Tongue (tissue), 2 donors: ENCODE results near the gene EPB41L2. TPM values are rescaled to one million over a fixed set of nuclear protein-coding genes. Genes with fewer than 3 reads are reported as not detected.
"Not testable (repeated sequence)": the region's sequence is repeated elsewhere in the genome, so short reads cannot be mapped to it uniquely, and the experiment has no call there.

Source experiments
- DNase-seq: peaks from one replicate; pipeline ENCODE4 v3.0.0-alpha.2; 2015
- total RNA-seq: library from RNA; depleted of rRNA; stranded (reverse); fragments of >200 nt; gene quantifications from one replicate; pipeline ENCODE4 v1.2.3, GENCODE V29; 2014

The EPB41L2 gene
- total RNA-seq, 1 donor from 2014 or later, result 208 TPM

DNA sequence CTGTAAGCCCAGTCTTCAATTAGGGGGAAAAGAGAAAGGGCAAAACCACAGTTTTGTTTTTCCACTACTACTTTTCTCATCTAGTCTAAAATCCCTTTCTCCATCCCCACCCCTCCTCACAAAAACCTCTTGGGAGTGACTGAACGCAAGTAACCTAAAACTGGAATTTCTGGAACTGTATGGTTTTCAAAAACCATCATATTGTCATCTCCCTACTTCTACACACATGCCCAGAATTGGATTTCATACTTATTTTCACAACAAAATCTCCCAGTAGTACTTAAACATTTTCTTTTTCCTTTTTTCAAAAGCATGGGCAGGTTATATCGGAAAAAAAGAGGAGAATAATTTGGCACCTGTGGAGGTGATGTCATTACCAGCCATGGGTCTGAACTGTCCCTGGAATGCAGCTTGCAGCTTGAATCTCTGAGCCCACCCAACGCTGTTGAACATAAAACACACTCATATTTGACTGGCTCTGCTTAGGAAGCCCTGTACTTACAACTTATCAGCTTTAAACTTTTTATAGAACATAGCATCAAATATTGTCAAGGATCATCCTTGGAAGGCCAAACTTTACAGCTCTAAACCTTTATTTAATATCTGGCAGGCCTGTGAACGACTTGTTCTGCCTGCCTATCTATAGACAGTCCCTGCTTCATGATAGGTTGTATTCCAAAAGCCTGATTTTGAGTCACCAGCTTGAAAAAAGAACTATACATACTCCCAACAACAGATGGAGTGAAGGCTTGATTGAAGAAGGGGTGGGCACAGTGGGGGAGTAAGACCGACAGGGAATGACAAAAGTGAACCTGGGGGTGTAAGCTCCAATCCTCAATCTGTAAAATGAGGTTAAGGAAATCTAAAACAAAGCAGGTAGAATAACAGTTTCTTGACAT lies 59.3 kb downstream of the EPB41L2 start:
- DNase-seq, result peak; percentile 68

DNA sequence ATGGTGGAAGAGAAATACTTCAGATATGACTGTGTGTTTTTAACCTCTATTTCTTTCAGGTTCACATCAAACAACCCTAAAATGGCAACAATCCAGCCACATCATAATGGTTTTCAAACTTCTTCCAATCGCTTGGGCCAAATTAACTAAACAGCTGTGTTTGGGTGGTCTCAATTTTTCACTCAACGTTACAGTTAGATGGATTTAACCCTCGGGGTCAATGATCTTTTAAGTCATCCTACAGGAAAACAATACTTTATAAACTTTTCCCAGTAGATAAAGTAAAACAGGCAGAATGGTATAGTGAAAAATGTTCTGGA lies 60.4 kb downstream of the EPB41L2 start:
- DNase-seq, result peak; percentile 52

DNA sequence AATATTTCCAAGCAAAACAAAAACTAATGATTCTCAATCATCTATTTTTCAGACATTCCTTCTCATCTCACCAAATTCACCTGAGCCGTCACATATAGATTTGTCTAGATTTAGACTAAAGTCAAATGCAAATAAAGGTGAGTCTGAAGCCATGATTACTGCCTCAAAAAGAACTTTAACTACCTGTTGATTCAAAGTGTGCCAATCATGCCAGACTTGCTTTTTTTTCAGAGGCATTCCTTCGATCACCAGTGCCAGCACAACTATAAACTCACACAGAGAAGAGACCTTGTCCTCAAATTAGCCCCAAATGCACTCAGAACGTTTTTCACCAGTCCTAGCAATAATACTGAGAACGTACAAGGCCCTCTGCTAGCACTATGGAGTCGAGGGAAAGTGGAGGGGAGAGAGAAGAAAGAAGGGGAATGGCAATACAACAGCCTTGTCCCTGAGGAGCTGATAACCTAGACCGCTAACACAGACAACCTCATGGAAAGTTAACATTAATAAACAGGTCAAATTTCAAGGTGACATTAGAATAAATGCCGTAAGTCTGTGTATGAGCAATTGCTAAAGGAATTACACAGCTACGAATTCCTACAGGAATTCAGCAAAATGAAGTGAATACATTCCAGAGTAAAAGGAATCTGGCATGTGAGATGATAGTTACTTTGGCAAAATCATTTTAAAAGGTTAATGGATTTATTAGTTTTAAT lies 60.9 kb downstream of the EPB41L2 start:
- peak; percentile 10 for DNase-seq

DNA sequence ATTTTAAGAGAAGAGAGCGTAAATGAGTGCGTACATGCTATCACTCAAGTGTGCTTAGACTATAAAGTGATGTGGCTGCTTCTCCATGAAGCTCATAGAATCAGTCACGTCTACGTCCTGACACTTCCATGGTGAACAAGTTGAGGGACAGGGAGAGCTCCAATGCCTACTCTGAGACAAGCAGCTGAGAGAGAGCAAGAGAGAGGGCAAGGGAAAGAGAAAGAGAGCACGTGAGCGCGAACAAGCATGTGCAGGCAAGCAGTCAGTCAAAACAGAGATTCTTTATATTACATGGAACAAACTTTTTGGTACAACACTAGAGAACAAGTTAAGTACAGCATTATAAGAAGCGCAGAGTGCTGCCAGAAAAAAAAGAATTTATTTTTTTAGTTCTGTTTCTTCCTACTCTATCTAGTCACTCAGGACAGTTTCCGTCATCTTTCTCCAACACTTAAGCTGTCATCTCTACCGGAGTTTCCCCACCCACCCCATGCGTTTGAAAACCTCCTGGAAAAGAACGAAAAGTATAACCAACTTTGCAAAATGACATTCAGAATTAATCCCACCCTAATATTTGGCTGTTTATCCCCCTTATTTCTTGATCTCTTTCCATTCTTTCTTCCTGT lies 61.8 kb downstream of the EPB41L2 start:
- DNase-seq, result peak; percentile 40

DNA sequence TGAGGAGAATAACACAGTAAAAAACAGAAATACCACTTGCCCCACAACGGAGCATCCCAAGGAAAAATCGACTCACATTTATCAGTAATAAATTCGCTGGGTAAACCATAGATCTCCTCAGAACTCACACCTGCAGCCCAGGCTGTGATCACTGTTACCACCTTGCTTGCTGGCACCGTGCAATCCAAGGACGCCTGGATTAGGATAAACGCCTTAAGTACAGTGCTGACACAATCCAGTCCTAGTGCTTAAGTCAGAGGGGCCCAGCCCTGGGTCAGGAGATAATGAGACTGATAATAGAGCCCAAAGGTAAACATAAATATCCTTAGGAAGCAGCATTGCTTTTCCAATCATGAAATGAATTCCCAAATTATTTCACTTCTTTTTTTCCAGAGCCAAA lies 62.5 kb downstream of the EPB41L2 start:
- DNase-seq, result no peak

DNA sequence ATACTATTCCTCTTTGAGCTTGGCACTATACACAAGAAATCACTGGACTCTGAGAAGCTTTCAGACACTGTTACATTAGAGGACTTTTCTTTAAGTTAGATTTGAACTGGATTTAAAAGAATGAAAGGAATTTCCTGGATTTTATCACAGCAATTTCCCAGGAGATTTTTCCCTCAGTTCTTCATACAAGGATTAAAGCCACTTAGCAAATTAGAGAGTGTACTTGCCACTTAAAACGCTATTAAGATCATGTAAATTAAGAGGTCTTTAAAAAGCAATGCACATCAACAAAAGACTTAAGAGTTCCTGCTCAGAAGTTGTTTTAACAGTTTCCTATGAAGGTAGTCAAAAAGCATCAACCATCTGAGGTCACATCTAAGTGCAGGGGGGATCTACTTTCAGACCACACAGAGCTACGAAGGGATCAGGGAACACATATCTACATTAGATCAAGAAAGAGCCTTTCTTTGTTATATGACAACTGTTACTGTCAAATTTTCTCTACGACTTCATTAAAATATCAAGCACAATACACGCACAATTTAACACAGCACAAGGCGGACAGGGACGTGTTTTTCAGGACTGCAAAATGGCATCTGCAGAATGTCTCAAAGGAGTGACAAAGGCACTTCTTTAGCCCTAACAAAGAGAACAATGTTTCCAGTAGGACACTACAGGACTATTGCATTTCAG lies 65.8 kb downstream of the EPB41L2 start:
- peak; percentile 48 for DNase-seq

DNA sequence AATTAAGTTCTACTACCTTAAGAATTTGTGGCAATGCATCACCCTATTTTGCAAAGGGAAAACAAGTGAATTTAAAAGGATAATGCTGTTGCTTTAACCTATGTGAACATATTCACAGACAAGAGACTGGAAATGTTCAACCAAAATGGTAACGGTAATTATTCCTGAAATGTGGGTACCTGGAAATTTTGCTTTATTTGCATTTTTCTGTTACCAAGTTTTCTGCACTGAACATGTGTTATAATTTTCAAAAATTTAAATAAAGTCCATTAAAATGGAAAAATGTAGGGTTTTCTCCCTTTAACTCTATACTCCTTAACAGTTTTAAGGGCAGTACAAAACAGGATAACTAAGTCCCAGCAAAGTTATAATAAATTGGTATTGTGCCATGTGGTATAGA lies 66.4 kb downstream of the EPB41L2 start:
- DNase-seq, result no peak

DNA sequence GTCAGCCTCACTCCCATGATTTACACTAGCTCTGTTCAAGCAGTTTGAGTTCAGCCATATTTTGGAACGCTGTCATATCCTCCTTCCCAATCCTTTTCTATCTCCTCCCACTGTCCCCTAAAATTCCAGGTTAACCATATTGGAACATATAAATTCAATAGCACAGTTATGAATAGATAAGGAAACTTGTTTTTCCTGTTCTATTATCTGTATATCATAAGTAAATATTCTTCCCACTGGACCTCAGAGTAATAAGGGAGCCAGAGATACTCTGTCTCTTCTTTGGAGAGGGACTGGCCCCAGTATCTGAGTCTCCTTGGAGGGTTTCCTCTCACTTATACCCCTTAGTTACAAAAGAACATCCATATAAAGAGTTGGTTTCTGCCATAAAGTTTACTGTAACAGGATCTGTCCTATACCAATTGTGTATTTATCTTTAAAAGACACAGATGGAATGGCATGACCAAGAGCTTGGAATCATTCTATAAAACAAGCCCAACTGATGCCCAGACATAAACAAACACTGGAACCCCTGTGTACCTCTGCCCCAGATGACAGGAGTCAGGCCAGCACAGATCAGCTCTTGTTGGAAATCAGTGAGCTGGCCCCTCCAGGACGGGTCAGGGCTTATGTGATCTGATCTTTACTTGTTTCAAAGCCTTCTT lies 67.1 kb downstream of the EPB41L2 start:
- no peak for DNase-seq

DNA sequence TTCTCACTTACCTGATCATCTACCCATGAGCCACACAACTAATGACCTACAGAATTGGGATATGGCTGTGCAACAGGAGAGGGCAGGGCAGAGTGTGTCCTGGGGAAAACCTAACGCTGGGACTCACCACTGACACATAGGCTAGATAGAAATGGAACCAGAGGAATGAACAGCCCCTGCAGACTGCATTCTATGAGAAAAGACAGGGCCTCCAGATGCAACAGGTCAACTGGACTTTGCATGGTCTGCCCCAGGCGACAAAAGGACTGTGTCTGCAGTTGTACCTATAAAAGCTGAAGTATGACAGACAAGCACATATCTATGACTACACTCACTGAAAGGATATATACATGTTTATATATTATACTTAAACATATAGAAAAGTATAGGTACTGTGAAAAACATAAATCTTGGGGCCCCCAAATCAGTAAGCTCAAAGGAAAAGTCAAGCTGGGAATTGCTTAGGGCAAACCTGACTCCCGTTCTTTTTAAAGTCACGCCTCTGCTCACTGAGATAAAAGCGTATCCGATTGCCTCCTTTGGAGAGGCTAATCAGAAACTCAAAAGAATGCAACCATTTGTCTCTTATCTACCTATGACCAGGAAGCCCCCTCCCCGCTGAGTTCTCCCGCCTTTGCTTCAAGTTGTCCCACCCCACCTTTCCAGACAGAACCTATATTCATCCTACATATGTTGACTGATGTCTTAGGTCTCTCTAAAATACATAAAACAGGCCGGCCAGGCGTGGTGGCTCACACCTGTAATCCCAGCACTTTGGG lies 68.5 kb downstream of the EPB41L2 start:
- DNase-seq, result no peak

DNA sequence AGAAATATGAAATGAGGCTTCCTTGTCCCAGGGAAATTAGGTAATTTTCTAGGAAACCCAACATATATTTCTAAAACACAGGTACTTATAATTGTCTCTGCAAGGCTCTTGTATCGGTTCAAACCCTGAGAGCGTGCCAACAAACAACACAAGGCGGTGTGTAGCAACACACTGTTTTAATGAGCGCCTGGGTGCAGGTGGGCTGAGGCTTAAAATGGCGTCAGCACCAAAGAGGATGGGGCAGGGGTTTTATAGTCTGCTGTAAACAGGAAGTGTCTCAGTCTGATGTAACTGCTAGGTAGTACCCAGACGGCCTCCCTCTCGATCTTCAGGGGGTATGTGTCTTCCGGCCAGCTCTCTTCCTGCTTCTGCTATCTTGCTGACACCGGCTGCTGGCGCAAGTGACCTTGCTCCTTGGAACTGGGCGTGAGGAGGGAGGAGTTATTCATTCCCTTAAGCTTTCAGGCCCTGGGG lies 69.7 kb downstream of the EPB41L2 start:
- no peak for DNase-seq

DNA sequence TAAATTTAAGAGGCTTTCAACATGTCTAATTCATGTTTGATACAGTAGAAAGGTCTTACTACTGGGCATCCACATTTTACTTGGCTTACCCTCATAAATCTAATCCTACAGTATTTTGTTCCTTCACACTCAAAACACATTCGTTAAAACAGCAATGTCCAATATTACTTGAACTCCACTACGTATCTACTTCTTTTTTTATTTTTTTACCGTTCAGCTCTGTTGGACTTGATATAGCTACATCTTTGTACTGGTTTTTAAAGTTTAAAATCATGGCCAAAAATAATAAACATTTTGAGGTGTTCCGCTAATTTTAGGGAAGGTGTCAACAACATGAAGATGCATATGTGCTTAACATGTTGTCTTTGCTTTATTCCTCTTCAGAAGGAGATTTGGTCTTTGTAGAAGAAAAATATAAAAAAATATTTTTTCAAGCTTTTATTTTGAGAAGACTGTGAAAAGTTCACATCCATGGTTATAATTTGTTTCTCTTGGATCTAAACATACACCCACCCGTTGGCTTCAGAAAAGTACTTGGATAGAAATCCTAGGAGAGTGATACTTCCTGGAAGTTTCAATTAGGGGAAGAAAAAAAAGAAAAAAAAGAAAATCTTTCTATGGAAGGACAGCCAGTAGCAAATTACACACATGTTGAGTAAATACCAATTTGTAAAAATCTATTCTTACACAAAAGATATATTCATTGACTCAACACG lies 71.5 kb downstream of the EPB41L2 start:
- peak; percentile 61 for DNase-seq

DNA sequence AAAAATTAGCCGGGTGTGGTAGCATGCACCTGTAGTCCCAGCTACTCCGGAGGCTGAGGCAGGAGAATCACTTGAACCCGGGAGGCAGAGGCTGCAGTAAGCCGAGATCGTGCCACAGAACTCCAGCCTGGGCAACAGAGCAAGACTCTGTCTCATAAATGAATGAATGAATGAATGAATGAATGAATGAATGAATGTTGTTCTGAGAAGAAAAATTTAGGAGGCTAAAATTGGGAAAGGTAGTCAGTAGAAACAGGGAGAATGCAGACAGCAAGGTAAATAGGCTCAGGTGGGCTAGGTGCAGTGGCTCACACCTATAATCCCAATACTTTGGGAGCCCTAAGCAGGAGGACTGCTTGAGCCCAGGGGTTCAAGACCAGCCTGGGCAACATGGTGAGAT lies 75.5 kb downstream of the EPB41L2 start:
- DNase-seq, result not testable (repeated sequence)

DNA sequence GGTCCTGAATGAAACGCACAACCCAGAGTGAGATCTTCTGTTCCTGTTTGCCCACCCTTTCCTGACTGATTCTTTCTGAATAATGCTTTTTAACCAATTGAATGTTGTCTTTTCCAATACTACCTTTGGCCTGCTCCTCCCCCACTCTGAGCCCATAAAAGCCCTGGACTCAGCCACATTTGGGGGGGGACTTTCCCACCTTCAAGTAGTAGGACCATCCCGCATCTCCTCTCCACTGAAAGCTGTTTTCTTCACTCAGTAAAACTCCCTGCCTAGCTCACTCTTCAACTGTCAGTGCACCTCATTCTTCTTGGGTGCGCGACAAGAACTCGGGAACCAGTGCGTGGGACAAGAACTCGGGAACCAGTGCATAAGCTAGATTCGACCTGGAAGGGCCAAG lies 77.9 kb downstream of the EPB41L2 start:
- DNase-seq, result no peak

DNA sequence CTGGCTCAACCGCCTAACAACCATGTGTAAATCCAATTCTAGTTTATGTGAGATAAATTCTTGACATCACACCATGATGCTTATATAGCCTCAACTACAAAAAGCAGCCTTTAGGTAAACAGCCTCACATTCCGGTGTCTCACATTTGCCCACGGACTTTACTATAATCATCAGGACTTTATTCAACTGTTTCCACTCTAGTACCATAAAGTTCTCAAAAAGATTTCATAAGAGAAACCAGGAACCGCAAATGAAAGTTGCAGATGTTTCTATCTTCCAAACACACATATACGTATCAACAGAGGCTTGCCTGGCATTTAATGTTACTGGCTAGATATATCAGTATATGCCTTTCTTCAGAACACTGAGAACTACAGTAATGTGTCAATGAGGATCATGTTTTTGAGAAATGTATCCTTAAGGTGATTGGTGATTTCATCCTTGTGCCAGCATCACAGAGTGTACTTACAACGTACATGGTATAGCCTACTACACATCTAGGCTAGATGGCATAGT lies 80.0 kb downstream of the EPB41L2 start:
- DNase-seq, result peak; percentile 10

DNA sequence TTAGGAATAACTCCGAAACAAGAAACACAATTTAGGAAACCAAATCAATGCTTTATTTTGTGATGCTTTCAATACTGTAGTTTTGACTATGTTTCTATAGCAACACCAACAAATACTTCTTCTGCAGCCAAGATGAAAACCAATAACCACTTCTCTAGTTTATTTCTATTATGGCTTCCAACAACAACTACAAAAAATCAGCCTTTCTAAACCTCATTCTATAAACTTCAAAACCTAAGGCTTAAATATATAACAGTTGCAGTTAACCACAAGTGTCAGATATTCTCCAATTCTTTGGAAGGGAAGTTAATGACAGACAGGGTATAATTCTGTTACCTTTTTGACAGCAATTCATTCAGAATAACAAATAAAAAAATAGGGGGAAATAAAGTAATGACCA lies 80.9 kb downstream of the EPB41L2 start:
- peak; percentile 62 for DNase-seq

DNA sequence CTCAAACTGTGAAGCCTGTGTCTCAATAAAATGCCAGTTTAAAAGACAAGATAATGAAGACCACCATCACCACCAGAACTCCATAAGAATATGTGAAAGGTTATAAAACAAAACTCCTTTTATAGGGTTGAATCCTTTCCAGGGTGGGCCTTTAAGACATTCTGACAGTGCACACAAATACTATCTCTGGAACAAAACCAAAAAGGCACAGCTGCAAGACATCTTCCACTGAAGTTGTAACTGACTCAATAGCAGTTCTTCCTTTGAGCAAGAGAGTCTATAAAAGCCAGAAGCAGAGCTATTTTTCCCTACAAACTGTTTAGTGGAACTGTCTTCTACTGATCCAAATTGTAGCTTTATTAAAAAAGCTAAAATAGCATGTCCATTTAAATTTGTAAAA lies 81.6 kb downstream of the EPB41L2 start:
- DNase-seq, result peak; percentile 91

DNA sequence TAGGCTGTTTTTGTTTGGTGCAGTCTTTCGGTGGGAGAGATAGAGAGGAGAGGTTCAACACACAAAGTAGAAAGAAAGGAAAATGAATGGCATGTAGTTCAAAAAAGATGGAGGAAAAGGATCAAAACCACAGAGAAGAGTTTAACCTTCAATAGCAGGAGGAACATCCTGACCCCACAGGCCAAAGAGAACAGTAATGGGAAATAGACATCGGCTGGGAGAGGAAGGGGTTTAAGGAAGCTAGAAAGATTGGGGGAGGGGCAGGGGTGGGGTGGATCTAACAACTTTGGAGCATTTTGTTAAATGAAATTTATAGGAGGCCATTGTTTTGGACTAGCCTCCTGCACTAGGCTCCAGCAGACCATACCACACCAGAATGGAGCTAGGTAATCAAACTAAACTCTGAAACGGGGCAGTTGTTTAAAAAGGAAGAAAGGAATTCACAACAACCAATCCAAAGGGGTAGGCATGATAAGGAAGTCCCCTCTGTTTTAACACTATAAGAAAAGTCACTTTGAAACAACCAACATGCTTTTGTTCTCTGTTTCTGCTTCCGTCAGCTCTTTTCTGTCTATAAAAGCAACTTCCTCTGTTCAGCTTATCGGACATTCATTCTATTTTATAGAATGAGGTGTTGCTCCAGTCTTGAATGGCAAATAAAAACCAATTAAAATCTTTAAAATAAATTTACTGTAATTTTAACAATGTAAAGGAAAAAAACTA lies 82.6 kb downstream of the EPB41L2 start:
- DNase-seq, result no peak

DNA sequence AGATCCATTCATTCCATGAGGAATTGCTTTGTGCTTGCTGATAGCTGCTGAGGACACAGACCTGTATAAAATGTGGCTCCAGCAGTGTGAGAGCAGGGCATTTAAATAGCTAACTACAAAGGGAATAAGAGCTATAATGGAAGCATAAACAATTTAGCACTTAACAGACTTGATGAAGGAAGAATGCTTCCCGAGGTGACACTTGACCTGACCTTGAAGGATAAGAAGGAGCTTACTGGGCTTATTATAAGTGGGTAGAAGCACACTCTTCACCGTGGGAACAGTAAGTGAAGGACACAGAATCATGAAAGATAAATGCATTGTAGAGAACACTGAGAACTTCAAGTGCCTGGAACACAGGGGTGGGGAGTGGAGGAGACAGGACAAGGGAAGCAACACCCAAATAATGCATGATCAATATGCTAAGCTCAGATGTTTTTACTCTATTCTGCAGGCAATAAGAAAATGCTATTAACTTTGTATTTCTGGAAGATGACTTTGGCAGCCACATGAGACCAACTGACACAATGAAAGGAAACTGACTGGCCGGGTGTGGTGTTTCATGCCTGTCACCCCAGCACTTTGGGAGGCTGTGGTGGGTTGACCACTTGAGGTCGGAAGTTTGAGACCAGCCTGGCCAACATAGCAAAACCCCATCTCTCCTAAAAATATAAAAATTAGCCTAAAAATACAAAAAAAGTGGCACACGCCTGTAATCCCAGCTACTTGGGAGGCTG lies 84.2 kb downstream of the EPB41L2 start:
- DNase-seq, result no peak

DNA sequence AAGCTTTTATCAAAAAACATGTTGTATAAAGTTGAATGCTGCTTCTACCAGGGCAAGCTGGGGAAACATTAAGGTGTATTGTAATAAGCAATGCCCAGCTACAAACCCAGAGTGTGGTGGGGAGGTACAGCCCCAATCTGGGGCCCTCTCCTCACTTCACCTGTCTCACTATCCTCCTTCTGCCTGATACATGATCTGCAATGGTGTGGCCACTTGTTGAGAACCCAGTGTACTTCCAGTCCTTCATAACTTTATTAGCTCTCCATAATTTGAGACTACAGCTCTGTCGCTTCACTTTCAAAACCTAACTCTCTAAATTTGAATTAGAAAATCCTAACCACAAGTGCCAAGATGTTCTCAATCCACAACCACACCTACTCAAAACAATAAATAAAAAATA lies 84.9 kb downstream of the EPB41L2 start:
- no peak for DNase-seq
